HG02798 (cell line): Measurements from ENCODE around the gene TNS2.
"Not testable (repeated sequence)": the region's sequence is repeated elsewhere in the genome, so short reads cannot be mapped to it uniquely, and the experiment has no call there.

Experiments
- ATAC-seq: cut with Tn5 transposase; IDR thresholded peaks from one replicate; pipeline ENCODE4 v1.9.1; 2021; ENCODE audit warnings: mild to moderate bottlenecking; ENCODE audit not compliant: unreplicated experiment, poor library complexity

The TNS2 gene

DNA sequence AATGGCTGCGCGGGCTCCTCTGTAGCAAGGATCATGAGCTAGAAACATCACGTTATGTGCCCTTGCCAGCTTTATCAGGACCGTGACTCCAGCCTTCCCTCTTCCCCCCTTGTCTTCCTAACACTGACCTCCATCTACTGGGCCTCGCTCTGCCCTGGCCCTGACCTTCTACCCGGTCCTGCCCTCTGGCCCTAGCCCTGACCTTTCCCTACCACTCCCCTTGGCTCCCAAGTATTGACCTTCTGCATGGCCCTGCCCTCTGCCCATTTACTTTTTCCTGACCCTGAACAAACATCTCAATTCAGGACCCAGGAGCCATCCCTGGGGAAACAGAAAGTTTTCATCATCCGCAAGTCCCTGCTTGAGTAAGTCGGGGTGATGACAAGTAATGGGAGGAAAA, 55.4 kb downstream of the TNS2 start:
- ATAC-seq = no peak

DNA sequence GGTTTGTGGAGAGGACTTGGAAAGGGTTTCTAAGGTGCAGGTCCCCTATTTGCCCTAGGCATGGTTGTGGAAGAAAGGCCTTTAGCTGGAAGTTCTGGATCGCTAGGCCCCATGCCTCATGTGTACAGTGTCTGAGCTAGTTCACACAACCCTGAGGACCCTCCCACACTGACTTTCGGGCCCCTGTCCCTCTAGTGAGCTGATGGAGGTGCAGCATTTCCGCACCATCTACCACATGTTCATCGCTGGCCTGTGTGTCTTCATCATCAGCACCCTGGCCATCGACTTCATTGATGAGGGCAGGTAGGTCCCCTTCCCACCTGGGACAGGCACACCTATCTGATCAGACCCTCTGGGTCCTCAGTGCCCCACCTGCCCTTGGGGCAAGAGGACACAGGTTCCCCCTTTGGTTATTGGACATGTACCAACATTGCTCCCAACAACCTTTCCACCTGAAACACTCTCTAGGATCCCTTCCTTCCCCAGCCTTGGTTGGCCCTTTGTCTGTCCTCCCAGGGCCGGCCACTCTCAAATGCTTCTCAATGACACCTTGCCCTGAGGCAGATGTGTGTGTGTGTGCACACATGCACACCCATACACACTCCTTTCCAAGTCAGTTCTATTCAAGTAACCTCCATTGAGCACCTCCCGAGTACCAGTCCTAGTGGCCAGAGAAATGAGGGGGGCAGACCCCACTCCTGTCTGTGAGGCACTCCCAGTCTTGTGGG, 56.0 kb downstream of the TNS2 start:
- no peak for ATAC-seq

DNA sequence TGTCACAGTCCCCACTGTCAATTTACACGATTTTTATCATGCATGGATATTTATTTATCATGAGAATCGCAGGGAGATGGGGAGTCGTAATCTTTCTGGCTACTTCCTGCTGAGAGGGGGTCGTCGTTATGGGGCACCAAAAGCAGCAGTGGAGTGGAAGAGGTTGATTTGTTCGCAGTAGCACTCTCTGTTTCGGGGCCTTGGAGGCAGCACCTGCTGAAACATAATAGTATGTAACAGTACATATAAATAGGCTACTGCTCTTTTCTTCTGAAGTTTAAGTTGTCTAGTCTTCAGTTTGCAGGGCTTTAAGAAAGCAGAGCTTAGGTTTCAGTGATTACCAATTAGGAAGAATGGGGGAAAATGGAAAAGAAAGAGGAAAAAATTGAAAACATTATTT, 57.3 kb downstream of the TNS2 start:
- ATAC-seq = no peak

DNA sequence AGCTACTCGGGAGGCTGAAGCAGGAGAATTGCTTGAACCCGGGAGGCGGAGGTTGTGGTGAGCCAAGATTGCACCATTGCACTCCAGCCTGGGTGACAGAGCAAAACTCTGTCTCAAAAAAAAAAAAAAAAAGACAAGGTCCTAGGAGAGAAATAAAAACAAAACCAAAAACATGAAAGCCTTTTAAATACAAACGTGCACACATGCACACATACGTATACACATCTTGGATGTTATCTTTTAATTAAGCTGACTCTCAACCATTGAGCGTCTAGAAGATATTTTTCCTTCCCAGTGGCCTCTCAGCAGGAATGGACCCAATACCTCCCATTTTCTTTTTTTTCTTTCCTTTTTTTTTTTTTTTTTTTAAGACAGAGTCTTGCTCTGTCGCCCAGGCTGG, 62.6 kb downstream of the TNS2 start:
- not testable (repeated sequence) for ATAC-seq

DNA sequence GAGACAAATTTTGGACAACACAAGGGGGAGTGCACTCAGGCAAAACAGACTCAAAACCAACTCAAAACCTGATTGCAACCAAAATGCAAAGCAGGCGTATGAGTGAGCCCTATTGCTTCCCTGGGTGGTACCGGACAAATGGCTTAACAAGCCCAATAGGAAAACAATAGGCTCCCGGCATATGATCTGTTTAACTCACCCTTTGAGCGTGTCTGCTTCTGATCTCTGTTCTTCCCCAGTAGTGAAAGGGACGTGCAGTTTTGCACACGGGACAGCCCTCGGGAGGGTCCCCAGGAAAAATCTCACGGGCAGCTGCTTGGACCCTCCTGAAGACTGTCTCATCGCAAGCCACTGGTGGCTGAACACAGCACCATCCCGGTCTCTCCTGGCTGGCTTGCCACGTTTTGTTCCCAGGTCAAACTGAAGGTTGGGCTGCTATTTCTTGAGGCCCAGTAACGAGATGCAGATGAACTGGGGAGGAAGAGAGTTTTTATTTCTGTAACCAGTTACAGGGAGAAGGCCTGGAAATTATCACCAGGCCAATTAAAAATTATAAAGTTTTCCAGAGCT, 63.4 kb downstream of the TNS2 start:
- no peak for ATAC-seq

DNA sequence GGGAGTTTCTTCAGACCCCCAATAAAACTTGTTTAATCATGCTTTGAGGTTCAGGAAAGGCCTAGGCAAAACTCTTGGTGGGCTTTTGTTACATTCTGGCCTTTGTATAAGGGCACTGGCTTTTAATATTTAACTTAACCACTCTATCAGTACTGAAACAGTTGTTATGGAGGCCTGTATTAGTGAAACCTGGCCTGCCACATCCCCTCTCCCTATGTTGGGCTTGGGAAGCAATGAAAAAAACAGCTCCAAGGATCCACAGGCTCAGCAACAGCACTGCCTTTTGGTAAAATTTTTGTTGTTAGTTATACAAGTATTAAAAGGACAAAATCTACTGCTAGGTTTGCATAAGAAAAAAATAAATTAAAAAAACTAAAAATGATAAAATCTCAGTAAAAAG, 64.1 kb downstream of the TNS2 start:
- ATAC-seq = no peak
